ENCODE measurements around the gene COL1A1. TPM values are rescaled to one million over a fixed set of nuclear protein-coding genes. Genes with fewer than 3 reads are reported as not detected.

The COL1A1 gene
- total and polyA plus RNA-seq, 2 of the 13 experiments (the other 11 are each of a cell fraction or from before 2014, with no cell fraction given), result 0.05 TPM; not detected in 1

GRCh38 chr17:50161023-50161910 lies 40.2 kb downstream of the COL1A1 start (continued):
- peak; percentile 69; the same call in 1 of the 2 replicates for TF ChIP-seq STAT6 (CRISPR knock-in tag; IDR thresholded peaks at IDR 0.05; ENCODE audit: borderline replicate concordance)
- TF ChIP-seq ZNF720 (CRISPR knock-in tag; IDR thresholded peaks at IDR 0.05), result no peak
- no peak for TF ChIP-seq JDP2 (CRISPR knock-in tag; IDR thresholded peaks at IDR 0.05; ENCODE audit: borderline replicate concordance)
- TF ChIP-seq GTF2F1 (IDR thresholded peaks at IDR 0.05; ENCODE audit: low read length), result no peak
- TF ChIP-seq ZNF672 (CRISPR knock-in tag; IDR thresholded peaks at IDR 0.05), result peak; percentile 99
- no peak for TF ChIP-seq ZNF766 (CRISPR knock-in tag; IDR thresholded peaks at IDR 0.05; ENCODE audit: borderline replicate concordance)
- TF ChIP-seq SMAD3 (CRISPR knock-in tag; IDR thresholded peaks at IDR 0.05), result 0 out of 2 replicates have a peak, but pooled peaks have one; percentile 32
- TF ChIP-seq ZBTB26 (CRISPR knock-in tag; IDR thresholded peaks at IDR 0.05; ENCODE audit: borderline replicate concordance), result no peak
- TF ChIP-seq, protein P1, sequence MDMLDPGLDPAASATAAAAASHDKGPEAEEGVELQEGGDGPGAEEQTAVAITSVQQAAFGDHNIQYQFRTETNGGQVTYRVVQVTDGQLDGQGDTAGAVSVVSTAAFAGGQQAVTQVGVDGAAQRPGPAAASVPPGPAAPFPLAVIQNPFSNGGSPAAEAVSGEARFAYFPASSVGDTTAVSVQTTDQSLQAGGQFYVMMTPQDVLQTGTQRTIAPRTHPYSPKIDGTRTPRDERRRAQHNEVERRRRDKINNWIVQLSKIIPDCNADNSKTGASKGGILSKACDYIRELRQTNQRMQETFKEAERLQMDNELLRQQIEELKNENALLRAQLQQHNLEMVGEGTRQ (IDR thresholded peaks at IDR 0.05; ENCODE audit: low read depth, low read length), result no peak
- TF ChIP-seq, protein P1 (CRISPR knock-in tag; IDR thresholded peaks at IDR 0.05; ENCODE audit: borderline replicate concordance), result no peak
- no peak for TF ChIP-seq ZNF24 (IDR thresholded peaks at IDR 0.05)
- TF ChIP-seq BRD4 (CRISPR knock-in tag; IDR thresholded peaks at IDR 0.05), result no peak
- TF ChIP-seq KLF15 (CRISPR knock-in tag; IDR thresholded peaks at IDR 0.05; ENCODE audit: borderline replicate concordance), result no peak
- TF ChIP-seq JUNB (CRISPR knock-in tag; IDR thresholded peaks at IDR 0.05; ENCODE audit: borderline replicate concordance), result no peak
- TF ChIP-seq, protein P2, sequence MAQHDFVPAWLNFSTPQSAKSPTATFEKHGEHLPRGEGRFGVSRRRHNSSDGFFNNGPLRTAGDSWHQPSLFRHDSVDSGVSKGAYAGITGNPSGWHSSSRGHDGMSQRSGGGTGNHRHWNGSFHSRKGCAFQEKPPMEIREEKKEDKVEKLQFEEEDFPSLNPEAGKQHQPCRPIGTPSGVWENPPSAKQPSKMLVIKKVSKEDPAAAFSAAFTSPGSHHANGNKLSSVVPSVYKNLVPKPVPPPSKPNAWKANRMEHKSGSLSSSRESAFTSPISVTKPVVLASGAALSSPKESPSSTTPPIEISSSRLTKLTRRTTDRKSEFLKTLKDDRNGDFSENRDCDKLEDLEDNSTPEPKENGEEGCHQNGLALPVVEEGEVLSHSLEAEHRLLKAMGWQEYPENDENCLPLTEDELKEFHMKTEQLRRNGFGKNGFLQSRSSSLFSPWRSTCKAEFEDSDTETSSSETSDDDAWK (CRISPR knock-in tag; IDR thresholded peaks at IDR 0.05), result no peak
- no peak for TF ChIP-seq CREM (IDR thresholded peaks at IDR 0.05)
- TF ChIP-seq CREM (CRISPR knock-in tag; IDR thresholded peaks at IDR 0.05), result no peak
- no peak for TF ChIP-seq ZSCAN20 (CRISPR knock-in tag; IDR thresholded peaks at IDR 0.05; ENCODE audit: borderline replicate concordance)
- no peak for TF ChIP-seq ZFP36L2 (CRISPR knock-in tag; IDR thresholded peaks at IDR 0.05)
- TF ChIP-seq SUZ12 (IDR thresholded peaks at IDR 0.05; ENCODE audit: low read depth, low read length), result no peak
- no peak for TF ChIP-seq ZNF639 (CRISPR knock-in tag; conservative IDR thresholded peaks at IDR 0.05)
- no peak; the same call in 1 of the 2 replicates for TF ChIP-seq ZMYM3 (CRISPR knock-in tag; IDR thresholded peaks at IDR 0.05)
